ENCODE results near the gene DDR1.

The DDR1 gene

GRCh38 chr6:30889496-30889885, 5.2 kb downstream of the DDR1 start:
- ChIA-PET POLR2A (interaction anchor here (0.6 kb wide), 1 partner anchor 223 kb away, joined by 4 read pairs; no protein-coding TSS in a partner anchor), CTCF (interaction anchor here (0.8 to 3.5 kb wide), 6 partner anchors 13 to 198 kb away, joined by 3 to 21 read pairs (median 4); partner anchors contain the start of gene VARS2)
- TF ChIP-seq CTCF (IDR thresholded peaks at IDR 0.05; ENCODE audit: control extremely low read depth, extremely low read depth, low read depth, missing control alignments) = no peak
- DNase-seq (ENCODE audit: extremely low spot score) = no peak

DNA sequence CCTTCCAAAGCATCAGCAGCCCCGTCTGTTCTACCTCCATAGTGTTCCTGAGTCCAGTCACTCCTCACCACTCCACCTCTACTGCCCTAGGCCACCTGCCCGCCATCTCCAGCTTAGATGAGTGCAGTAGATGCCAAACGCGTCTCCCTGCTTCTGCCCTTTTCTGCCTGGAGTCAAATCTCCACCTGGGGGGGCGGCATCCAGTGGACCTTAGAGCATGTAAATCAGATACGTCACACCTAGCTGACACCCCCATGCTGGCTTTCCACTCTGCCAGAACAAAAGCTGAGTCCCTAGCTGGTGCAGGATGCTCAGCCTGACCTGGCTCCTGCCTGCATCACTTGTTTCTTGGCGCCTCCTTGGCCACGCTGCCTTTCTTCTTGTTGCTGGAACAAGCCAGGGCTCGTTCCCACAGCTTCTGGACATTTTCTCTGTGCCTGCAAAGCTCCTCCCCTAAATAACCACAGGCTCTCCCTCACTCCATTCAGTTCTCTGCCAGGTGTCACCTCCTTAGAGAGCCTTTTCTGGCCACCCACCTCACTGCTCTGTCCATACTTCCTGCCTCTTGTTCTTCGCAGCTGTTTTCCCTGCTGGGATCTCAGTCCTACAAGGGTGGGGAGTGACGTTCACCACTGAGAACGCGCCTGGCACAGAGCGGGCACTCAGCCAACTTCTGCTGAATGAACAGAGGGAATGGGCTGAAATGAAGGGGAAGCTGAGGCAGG, 5.8 kb downstream of the DDR1 start:
- POLR2A ChIA-PET = no interaction called here

DNA sequence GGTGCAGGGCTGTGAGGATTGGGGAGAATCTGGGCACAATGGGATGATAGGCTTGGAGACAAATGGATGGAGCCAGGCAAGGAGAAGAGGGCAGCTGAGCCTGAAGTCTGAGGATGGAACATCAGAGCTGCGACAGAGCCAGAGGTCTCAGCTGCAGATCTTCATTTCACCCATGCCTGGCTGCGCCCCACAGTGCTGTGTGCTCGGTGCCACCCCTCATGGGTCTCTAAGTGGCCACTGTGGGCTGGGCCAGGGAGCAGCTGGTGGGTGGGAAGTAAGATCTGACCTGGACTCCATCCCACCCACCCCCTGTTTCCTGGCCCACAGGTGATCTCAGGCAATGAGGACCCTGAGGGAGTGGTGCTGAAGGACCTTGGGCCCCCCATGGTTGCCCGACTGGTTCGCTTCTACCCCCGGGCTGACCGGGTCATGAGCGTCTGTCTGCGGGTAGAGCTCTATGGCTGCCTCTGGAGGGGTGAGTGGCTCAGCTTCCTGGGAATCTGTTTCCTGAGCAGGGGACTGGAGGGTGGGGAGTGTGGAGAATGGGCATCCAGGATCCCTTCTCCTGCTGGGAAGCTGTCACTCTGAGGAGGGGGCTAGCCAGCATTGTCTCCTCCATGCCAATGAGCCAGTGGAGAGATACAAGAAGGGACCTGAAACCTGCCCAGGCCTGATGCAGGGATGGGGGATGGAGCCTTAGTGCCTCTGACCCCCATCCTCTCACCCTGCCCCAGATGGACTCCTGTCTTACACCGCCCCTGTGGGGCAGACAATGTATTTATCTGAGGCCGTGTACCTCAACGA, 6.5 kb downstream of the DDR1 start:
- CTCF ChIA-PET = interaction anchor here (1.3 to 3.5 kb wide), 5 partner anchors 14 to 177 kb away, joined by 3 to 21 read pairs (median 4); partner anchors contain the start of gene VARS2

More for the DNA sequence above, 5.8 kb downstream of the DDR1 start:
- CTCF ChIA-PET = interaction anchor here (0.8 to 3.5 kb wide), 6 partner anchors 13 to 197 kb away, joined by 3 to 21 read pairs (median 4); partner anchors contain the start of gene VARS2
- no peak for TF ChIP-seq CTCF (IDR thresholded peaks at IDR 0.05; ENCODE audit: control extremely low read depth, extremely low read depth, low read depth, missing control alignments)
- DNase-seq (ENCODE audit: extremely low spot score) = no peak

DNA sequence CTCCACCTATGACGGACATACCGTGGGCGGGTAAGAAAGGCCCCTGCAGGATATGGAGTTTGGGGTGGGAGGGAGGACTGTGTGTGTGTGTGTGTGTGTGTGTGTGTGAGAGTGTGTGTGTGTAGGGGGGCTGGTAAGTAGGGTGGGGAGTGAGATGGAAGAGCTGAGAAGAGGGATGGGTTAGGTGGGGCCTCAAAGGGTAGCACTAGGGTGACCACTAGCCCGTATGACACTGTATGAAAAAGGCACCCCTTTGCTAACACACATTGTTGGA, 7.1 kb downstream of the DDR1 start:
- CTCF ChIA-PET = interaction anchor here (1.3 to 3.5 kb wide), 3 partner anchors 23 to 177 kb away, joined by 3 to 21 read pairs (median 4); partner anchors contain the start of gene VARS2
- no peak for DNase-seq (ENCODE audit: extremely low spot score)
- no peak for TF ChIP-seq CTCF (IDR thresholded peaks at IDR 0.05; ENCODE audit: control extremely low read depth, extremely low read depth, low read depth, missing control alignments)
- POLR2A ChIA-PET = no interaction called here

More for the DNA sequence above, 6.5 kb downstream of the DDR1 start:
- TF ChIP-seq CTCF (IDR thresholded peaks at IDR 0.05; ENCODE audit: control extremely low read depth, extremely low read depth, low read depth, missing control alignments) = no peak
- POLR2A ChIA-PET = no interaction called here
- no peak for DNase-seq (ENCODE audit: extremely low spot score)

DNA sequence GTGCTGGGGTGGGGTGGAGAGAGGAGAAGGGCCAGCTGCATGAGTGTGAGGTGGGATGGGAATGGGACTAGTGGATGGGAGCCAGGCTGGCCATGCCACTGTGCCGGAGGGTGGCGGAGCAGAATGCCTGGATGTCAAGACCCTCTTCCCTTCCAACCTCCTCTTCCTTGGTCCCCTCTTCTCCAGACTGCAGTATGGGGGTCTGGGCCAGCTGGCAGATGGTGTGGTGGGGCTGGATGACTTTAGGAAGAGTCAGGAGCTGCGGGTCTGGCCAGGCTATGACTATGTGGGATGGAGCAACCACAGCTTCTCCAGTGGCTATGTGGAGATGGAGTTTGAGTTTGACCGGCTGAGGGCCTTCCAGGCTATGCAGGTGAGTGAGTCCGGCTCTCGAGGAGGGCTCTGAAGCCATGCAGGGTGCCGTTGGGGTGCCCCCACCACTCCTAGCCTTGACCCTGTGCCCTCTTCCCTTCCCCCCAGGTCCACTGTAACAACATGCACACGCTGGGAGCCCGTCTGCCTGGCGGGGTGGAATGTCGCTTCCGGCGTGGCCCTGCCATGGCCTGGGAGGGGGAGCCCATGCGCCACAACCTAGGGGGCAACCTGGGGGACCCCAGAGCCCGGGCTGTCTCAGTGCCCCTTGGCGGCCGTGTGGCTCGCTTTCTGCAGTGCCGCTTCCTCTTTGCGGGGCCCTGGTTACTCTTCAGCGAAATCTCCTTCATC, 7.7 kb downstream of the DDR1 start:
- no peak for TF ChIP-seq CTCF (IDR thresholded peaks at IDR 0.05; ENCODE audit: control extremely low read depth, extremely low read depth, low read depth, missing control alignments)
- CTCF ChIA-PET = interaction anchor here (1.3 kb wide), 1 partner anchor 63 kb away, joined by 4 read pairs; no protein-coding TSS in a partner anchor
- POLR2A ChIA-PET = no interaction called here
- no peak for DNase-seq (ENCODE audit: extremely low spot score)

DNA sequence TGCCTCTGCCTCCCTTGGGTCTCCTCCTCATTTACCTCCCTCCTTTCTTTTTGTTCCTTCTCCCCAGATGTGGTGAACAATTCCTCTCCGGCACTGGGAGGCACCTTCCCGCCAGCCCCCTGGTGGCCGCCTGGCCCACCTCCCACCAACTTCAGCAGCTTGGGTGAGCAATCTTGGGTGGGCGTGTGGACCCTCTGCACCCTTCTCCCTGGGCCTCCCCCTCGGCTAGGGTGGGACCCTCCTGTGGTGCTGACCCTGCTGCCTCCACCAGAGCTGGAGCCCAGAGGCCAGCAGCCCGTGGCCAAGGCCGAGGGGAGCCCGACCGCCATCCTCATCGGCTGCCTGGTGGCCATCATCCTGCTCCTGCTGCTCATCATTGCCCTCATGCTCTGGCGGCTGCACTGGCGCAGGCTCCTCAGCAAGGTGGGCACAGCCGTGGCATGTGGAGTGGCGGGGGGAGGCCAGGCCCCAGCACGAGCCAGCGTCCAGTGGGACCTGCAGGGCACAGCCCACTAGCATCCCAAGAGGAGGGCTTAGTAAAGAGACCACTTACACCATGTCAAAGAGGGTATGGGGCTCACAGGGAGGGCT, 8.8 kb downstream of the DDR1 start:
- DNase-seq (ENCODE audit: extremely low spot score) = no peak
- POLR2A ChIA-PET = no interaction called here

More for the DNA sequence above, 8.8 kb downstream of the DDR1 start:
- TF ChIP-seq CTCF (IDR thresholded peaks at IDR 0.05; ENCODE audit: control extremely low read depth, extremely low read depth, low read depth, missing control alignments) = no peak
- CTCF ChIA-PET = no interaction called here
